Kidney epithelial cell (primary cell): ENCODE data around the gene S1PR3. TPM values are rescaled to one million over a fixed set of nuclear protein-coding genes. Genes with fewer than 3 reads are reported as not detected.

Source experiments
- DNase-seq: peaks from one replicate; pipeline ENCODE4 v3.0.0-alpha.2; 2010; ENCODE audit warnings: low read depth
- H3K27me3 ChIP-seq: 2 replicates; pipeline ENCODE4 v1.6.0; 2011; ENCODE audit warnings: low read length; ENCODE audit not compliant: control insufficient read depth, insufficient read depth
- H3K36me3 ChIP-seq: 2 replicates; pipeline ENCODE4 v1.5.1; 2011; ENCODE audit warnings: low read length; ENCODE audit not compliant: control insufficient read depth, insufficient read depth
- H3K4me3 ChIP-seq: 2 replicates; pipeline ENCODE4 v1.5.1; 2011; ENCODE audit warnings: low read depth, mild to moderate bottlenecking, control low read depth, low read length
- total RNA-seq: library from RNA; depleted of rRNA; stranded (reverse); fragments of >200 nt; gene quantifications from 2 replicates; pipeline ENCODE4 v1.2.3, GENCODE V29; 2015
- TF ChIP-seq, protein P1 (sequence below): IDR thresholded peaks from 2 replicates; pipeline ENCODE4 v1.5.1; 2011; ENCODE audit warnings: mild to moderate bottlenecking, moderate library complexity, low read length, control low read depth, inconsistent platforms; ENCODE audit not compliant: insufficient read depth, poor library complexity, severe bottlenecking

Gene S1PR3
- total RNA-seq, 1 donor from 2014 or later, result 1.9 TPM

DNA sequence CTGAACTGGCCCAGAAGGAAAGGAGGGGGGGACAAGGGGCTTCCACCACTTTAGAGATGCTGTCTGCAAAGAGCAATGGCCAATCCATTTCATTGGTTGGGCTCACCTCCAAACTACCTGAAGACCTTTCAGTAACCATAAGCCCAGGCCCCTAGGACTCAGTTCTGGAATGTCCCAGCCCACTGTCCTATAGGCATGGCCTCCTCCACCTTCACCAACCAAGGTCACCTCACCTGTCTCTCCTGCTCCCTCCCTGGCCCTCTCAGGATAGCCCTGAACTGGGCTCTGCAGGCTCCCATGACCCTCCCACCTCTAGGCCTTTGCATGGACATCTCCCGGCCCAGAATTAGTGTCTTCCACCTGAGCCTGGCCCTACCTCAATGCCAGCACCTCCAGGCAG lies 22.4 kb downstream of the S1PR3 start:
- no peaks in the 10 kb centered on the region for H3K27me3 ChIP-seq
- TF ChIP-seq, protein P1, sequence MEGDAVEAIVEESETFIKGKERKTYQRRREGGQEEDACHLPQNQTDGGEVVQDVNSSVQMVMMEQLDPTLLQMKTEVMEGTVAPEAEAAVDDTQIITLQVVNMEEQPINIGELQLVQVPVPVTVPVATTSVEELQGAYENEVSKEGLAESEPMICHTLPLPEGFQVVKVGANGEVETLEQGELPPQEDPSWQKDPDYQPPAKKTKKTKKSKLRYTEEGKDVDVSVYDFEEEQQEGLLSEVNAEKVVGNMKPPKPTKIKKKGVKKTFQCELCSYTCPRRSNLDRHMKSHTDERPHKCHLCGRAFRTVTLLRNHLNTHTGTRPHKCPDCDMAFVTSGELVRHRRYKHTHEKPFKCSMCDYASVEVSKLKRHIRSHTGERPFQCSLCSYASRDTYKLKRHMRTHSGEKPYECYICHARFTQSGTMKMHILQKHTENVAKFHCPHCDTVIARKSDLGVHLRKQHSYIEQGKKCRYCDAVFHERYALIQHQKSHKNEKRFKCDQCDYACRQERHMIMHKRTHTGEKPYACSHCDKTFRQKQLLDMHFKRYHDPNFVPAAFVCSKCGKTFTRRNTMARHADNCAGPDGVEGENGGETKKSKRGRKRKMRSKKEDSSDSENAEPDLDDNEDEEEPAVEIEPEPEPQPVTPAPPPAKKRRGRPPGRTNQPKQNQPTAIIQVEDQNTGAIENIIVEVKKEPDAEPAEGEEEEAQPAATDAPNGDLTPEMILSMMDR, result no peak
- H3K36me3 ChIP-seq, result no peaks in the 10 kb centered on the region
- no peak for DNase-seq
- H3K4me3 ChIP-seq, result no peak overlapping the region

DNA sequence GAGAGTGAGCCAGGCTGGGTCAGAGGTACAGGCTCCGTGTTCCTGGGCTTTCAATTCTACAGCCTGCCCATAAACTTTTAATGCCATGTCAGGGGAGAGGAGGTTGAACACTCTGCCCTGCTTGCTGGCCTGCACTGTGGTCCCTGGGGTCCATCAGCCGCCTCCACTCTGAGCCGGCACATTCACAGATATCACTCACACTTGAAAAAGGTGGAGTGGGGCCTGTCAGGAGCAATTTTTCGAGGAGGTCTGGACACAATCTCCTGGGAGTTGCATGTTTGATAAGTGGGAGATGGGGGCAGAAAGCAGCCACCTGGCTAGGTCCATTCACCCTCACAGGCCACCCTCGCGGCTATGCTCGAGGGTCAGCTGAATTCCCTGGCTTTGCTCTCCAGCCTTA lies 22.9 kb downstream of the S1PR3 start:
- Histone ChIP-seq H3K27me3 (no peaks in the 10 kb centered on the region), H3K36me3 (no peaks in the 10 kb centered on the region), H3K4me3 (no peak overlapping the region)
- TF ChIP-seq, protein P1, result no peak
- no peak for DNase-seq

DNA sequence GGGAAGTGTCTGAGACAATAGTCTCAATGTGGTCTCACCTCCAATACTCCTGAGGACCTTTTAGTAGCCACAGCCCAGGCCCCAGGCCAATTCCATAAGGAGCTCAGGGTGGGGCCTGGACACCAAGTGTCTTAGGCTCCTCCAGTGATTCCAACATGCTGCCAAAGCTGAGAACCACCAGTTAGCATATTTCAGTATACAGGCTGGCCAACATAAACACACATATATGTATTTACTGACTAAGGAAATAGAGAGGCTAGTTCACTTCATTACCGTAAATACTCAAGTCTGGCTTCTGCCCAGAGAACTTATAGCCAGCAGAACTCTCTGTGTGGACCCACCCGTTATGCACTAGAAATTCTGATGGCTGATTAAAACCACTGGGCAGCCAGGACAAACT lies 24.1 kb downstream of the S1PR3 start:
- Histone ChIP-seq H3K4me3 (no peak overlapping the region), H3K36me3 (no peaks in the 10 kb centered on the region), H3K27me3 (no peaks in the 10 kb centered on the region)
- TF ChIP-seq, protein P1, result no peak
- no peak for DNase-seq

DNA sequence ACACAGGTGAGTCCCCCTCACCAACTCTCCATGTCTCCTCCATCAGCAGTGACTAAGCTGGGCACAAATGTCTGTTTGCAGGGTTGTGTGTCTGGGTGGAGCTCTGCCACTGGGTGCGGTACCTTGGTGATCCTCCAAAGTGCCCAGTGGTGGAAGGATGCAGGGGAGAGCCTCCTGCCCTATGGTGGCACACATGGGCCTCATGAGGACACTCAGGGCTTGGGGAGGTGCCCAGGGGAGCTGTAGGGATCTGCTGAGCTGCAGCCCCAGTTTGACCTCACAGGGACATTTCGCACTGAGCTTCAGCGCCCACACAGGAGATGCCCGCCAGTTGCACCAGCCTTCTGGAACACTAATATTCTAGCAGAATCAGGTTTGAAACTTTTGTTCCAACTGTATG lies 29.5 kb downstream of the S1PR3 start:
- no peak for DNase-seq
- Histone ChIP-seq H3K27me3 (no peaks in the 10 kb centered on the region), H3K4me3 (no peak overlapping the region), H3K36me3 (no peaks in the 10 kb centered on the region)
- TF ChIP-seq, protein P1, result no peak

DNA sequence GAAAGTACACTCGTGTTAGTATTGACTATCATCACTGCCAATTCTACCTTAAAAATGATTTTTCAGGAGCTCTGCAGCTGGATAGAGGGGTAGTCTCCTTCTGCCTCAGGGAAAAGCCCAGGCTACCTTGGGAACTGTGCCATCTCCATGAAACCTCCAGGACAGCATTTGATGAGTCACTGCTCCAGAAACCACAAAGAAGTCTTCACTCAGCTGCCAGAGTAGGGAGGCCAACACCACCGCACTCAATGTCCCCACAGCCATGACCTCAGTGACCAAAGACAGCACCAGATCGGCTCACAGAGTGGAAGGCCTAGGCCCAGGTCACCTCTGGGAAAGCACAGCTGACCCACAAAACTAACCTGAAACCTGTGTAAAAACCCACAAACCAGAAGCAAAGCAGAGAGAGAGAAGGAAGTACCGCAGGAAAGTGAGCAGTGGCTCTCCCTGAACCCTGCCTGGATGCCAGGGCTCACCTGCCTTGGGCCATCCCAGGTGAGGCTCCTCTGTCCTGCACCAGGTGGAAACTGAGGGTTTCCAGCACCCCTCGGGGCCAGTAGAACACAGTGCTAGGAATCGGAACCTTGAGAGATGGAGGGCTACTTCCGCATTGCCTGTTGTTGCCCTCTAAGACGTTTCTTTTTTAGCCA lies 30.0 kb downstream of the S1PR3 start:
- Histone ChIP-seq H3K4me3 (no peak overlapping the region), H3K27me3 (no peaks in the 10 kb centered on the region), H3K36me3 (no peaks in the 10 kb centered on the region)
- DNase-seq, result peak; percentile 58
- TF ChIP-seq, protein P1, result no peak

DNA sequence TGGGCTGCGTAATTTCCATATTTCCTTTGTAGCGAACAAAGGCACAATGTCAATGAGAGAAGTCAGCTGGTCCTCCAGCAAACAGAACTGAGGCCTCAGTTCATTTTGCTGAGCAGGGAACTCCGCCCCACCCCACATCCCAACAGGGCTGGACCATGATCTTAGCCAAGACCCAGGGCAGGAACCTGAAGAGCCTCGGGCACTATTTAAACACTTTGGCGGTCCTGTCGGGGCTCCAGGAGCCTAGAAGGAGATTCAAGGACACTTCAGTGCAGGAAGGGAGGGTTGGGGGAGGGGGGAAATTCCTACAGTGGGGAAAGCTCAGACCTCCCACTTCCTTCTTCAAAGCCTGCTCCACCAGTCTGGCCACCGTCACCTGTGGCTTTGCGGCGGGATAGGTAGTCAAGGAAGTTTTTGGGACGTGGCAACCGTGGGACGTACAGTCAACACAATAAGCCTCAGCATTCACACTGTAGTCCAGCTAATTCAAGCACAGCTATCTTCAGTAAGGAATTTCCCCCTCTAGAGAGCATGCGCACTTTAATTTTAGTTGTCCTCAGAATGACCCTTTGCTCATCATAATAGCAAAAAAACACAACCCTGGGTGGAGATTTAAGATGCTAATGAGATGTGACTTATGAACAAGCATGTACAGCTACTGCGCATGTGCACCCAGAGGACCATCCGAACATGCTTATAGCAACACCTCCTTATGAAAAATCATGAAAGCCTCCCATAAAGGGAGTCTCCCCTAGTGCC lies 30.9 kb downstream of the S1PR3 start:
- Histone ChIP-seq H3K27me3 (no peaks in the 10 kb centered on the region), H3K4me3 (no peak overlapping the region), H3K36me3 (no peaks in the 10 kb centered on the region)
- DNase-seq, result peak; percentile 14
- TF ChIP-seq, protein P1, result no peak
